Measurements from ENCODE around the gene HSD11B1L.

Gene HSD11B1L

GRCh38 chr19:5667751-5668271, 13.0 kb upstream of the HSD11B1L start:
- no peak for DNase-seq

GRCh38 chr19:5669212-5669611, 11.6 kb upstream of the HSD11B1L start:
- no peak for DNase-seq

- no peak for DNase-seq
Measured at GRCh38 chr19:5671600-5671999, 9.2 kb upstream of the HSD11B1L start.

- no peak for DNase-seq
Measured at GRCh38 chr19:5672708-5673459, 7.9 kb upstream of the HSD11B1L start.

- no peak for DNase-seq
Measured at GRCh38 chr19:5673752-5674151, 7.1 kb upstream of the HSD11B1L start.

- DNase-seq, result no peak
Measured at GRCh38 chr19:5674714-5675113, 6.1 kb upstream of the HSD11B1L start.

- DNase-seq, result no peak
Measured at GRCh38 chr19:5676105-5676771, 4.6 kb upstream of the HSD11B1L start.

- no peak for DNase-seq
Measured at GRCh38 chr19:5676772-5677105, 4.1 kb upstream of the HSD11B1L start.

- DNase-seq, result no peak
Measured at GRCh38 chr19:5677136-5677535, 3.7 kb upstream of the HSD11B1L start.

GRCh38 chr19:5677580-5677979, 3.2 kb upstream of the HSD11B1L start:
- DNase-seq, result no peak

- no peak for DNase-seq
Measured at GRCh38 chr19:5678071-5678718, 2.6 kb upstream of the HSD11B1L start.

- DNase-seq, result no peak
Measured at GRCh38 chr19:5679289-5680083, 1.3 kb upstream of the HSD11B1L start.

GRCh38 chr19:5680084-5680436, 767 bp upstream of the HSD11B1L start:
- no peak for DNase-seq

GRCh38 chr19:5681391-5682106, 722 bp downstream of the HSD11B1L start:
- no peak for DNase-seq

- DNase-seq, result no peak
Measured at GRCh38 chr19:5682107-5682482, 1.3 kb downstream of the HSD11B1L start.

- DNase-seq, result no peak
Measured at GRCh38 chr19:5683177-5683886, 2.5 kb downstream of the HSD11B1L start.

GRCh38 chr19:5684694-5685430, 4.0 kb downstream of the HSD11B1L start:
- no peak for DNase-seq

GRCh38 chr19:5686326-5686646, 5.5 kb downstream of the HSD11B1L start:
- no peak for DNase-seq

GRCh38 chr19:5686647-5687359, 6.0 kb downstream of the HSD11B1L start:
- peak; percentile 84 for DNase-seq

GRCh38 chr19:5687360-5688198, 6.8 kb downstream of the HSD11B1L start:
- no peak for DNase-seq
